ENCODE results near the gene VASP.

The VASP gene

GRCh38 chr19:45484273-45484945, 22.9 kb upstream of the VASP start:
- TF ChIP-seq CTCF (IDR thresholded peaks at IDR 0.05), result no peak
- Mint-ChIP-seq H3K36me3 (ENCODE audit: low read depth) (peaks cover 5% of the 10 kb centered on the region), H3K27ac (no peak overlapping the region), H3K9me3 (no peaks in the 10 kb centered on the region), H3K4me3 (no peak overlapping the region), H3K4me1 (peaks cover 7% of the 10 kb centered on the region), H3K27me3 (ENCODE audit: low read depth, poor library complexity) (peaks cover 14% of the 10 kb centered on the region)
- DNase-seq, result no peak

GRCh38 chr19:45485305-45486077, 21.8 kb upstream of the VASP start:
- H3K36me3 Mint-ChIP-seq (ENCODE audit: low read depth), result peaks cover 5% of the 10 kb centered on the region
- H3K27ac Mint-ChIP-seq, result peak overlapping the region; percentile 92
- peak; percentile 99 for DNase-seq
- H3K4me1 Mint-ChIP-seq, result peaks cover 7% of the 10 kb centered on the region
- H3K27me3 Mint-ChIP-seq (ENCODE audit: low read depth, poor library complexity), result peaks cover 14% of the 10 kb centered on the region
- peak; percentile 67 for TF ChIP-seq CTCF (IDR thresholded peaks at IDR 0.05)
- peak overlapping the region; percentile 89 for H3K4me3 Mint-ChIP-seq
- no peaks in the 10 kb centered on the region for H3K9me3 Mint-ChIP-seq

GRCh38 chr19:45488708-45489107, 18.6 kb upstream of the VASP start:
- peaks cover 25% of the 10 kb centered on the region for H3K4me1 Mint-ChIP-seq
- H3K27me3 Mint-ChIP-seq (ENCODE audit: low read depth, poor library complexity), result peaks cover 3% of the 10 kb centered on the region
- peaks cover 5% of the 10 kb centered on the region for H3K36me3 Mint-ChIP-seq (ENCODE audit: low read depth)
- TF ChIP-seq CTCF (IDR thresholded peaks at IDR 0.05), result no peak
- peak overlapping the region; percentile 10 for H3K27ac Mint-ChIP-seq
- H3K4me3 Mint-ChIP-seq, result no peak overlapping the region
- no peak for DNase-seq
- no peaks in the 10 kb centered on the region for H3K9me3 Mint-ChIP-seq

- peaks cover 9% of the 10 kb centered on the region for H3K36me3 Mint-ChIP-seq (ENCODE audit: low read depth)
- H3K4me3 Mint-ChIP-seq, result no peak overlapping the region
- no peak for TF ChIP-seq CTCF (IDR thresholded peaks at IDR 0.05)
- no peak for DNase-seq
- peak overlapping the region; percentile 10 for H3K27ac Mint-ChIP-seq
- H3K4me1 Mint-ChIP-seq, result peaks cover 25% of the 10 kb centered on the region
- no peaks in the 10 kb centered on the region for H3K9me3 Mint-ChIP-seq
- H3K27me3 Mint-ChIP-seq (ENCODE audit: low read depth, poor library complexity), result peaks cover 7% of the 10 kb centered on the region
These were observed 17.9 kb upstream of the VASP start for GRCh38 chr19:45489216-45489855.

- H3K4me1 Mint-ChIP-seq, result peaks cover 32% of the 10 kb centered on the region
- H3K36me3 Mint-ChIP-seq (ENCODE audit: low read depth), result peaks cover 4% of the 10 kb centered on the region
- peak overlapping the region; percentile 86 for H3K4me3 Mint-ChIP-seq
- DNase-seq, result no peak
- peaks cover 25% of the 10 kb centered on the region for H3K27me3 Mint-ChIP-seq (ENCODE audit: low read depth, poor library complexity)
- no peaks in the 10 kb centered on the region for H3K9me3 Mint-ChIP-seq
- TF ChIP-seq CTCF (IDR thresholded peaks at IDR 0.05), result no peak
- peak overlapping the region; percentile 20 for H3K27ac Mint-ChIP-seq
These were observed 15.1 kb upstream of the VASP start for GRCh38 chr19:45492137-45492626.

Data from nephron progenitor cell (in vitro differentiated cells).